ENCODE measurements around the gene FREM3. TPM values are rescaled to one million over a fixed set of nuclear protein-coding genes. Genes with fewer than 3 reads are reported as not detected.

The FREM3 gene
- total and polyA plus RNA-seq, 2 of the 8 experiments (the other 6 are each of a cell fraction or from before 2014, with no cell fraction given): 0.03 to 0.11 TPM

GRCh38 chr4:143609492-143609891 lies 91.0 kb downstream of the FREM3 start:
- no peak overlapping the region for H3K14ac ChIP-seq (ENCODE audit: insufficient read length)
- no peak overlapping the region for H4K91ac ChIP-seq (replicated peaks; ENCODE audit: insufficient read length, low read length)
- H3K79me1 ChIP-seq (ENCODE audit: low read depth, low read length): no peaks in the 10 kb centered on the region
- no peak overlapping the region for H4K5ac ChIP-seq (ENCODE audit: insufficient read length, low read depth, low read length)
- no peak overlapping the region for H2BK20ac ChIP-seq (ENCODE audit: low read length)
- no peaks in the 10 kb centered on the region for H3K36me3 ChIP-seq (ENCODE audit: control insufficient read depth in 2 of 4, insufficient read depth in 4 of 4, low read length in 3 of 4)
- H3K27me3 ChIP-seq (replicated peaks in 1 of 4; ENCODE audit: control insufficient read depth in 3 of 4, extremely low read depth in 1 of 4, insufficient read depth in 3 of 4, low read length in 3 of 4): no peaks in the 10 kb centered on the region
- DNase-seq (ENCODE audit: low read depth in 1 of 2, low spot score in 2 of 2) (no peak), FAIRE-seq (no peak)
- ChIA-PET POLR2A (ENCODE audit: partially characterized antibody) (no interaction called here), CTCF (ENCODE audit: partially characterized antibody) (no interaction called here)
- H3K56ac ChIP-seq (replicated peaks; ENCODE audit: insufficient read length, low read depth, low read length): no peak overlapping the region
- H3K23me2 ChIP-seq (ENCODE audit: low read depth, low read length): no peaks in the 10 kb centered on the region
- H4K20me1 ChIP-seq (replicated peaks in 1 of 2; ENCODE audit: control insufficient read depth in 1 of 2, insufficient read depth in 2 of 2, low read length in 2 of 2): no peaks in the 10 kb centered on the region
- no peak overlapping the region for H2BK120ac ChIP-seq (replicated peaks; ENCODE audit: low read depth, low read length)
- no peaks in the 10 kb centered on the region for H3K4me1 ChIP-seq (replicated peaks in 1 of 4; ENCODE audit: control insufficient read depth in 3 of 4, insufficient read depth in 4 of 4, low read length in 3 of 4)
- no peaks in the 10 kb centered on the region for H3K9me3 ChIP-seq (ENCODE audit: insufficient read depth in 2 of 2, low read depth in 1 of 2, low read length in 1 of 2)
- H4K8ac ChIP-seq (ENCODE audit: extremely low read depth, insufficient read depth, low read length): no peak overlapping the region
- H2BK5ac ChIP-seq (ENCODE audit: low read depth, low read length): no peak overlapping the region
- no peak overlapping the region for H3K18ac ChIP-seq (ENCODE audit: extremely low read depth, low read length)
- no peaks in the 10 kb centered on the region for H3K79me2 ChIP-seq (ENCODE audit: control insufficient read depth in 1 of 2, insufficient read depth in 2 of 2, low read length in 2 of 2)
- H3K4me3 ChIP-seq (ENCODE audit: extremely low read depth in 1 of 4, insufficient read depth in 2 of 4, low read depth in 3 of 4, low read length in 4 of 4): no peak overlapping the region
- 79% methylated on average over 4 of the region's 4 CpGs; no CpG with 5 or more reads in 1 of the 2 experiments for WGBS, 2 experiments (ENCODE audit: extremely low coverage in 1 of 2, insufficient coverage in 1 of 2, insufficient read length in 1 of 2, insufficient replicate concordance in 2 of 2, low coverage in 1 of 2, low lambda C conversion rate in 2 of 2, missing lambda C conversion rate in 1 of 2)
- no peak overlapping the region for H3K9ac ChIP-seq (replicated peaks in 1 of 4; ENCODE audit: extremely low read depth in 1 of 4, low read depth in 3 of 4, low read length in 3 of 4)
- no peak overlapping the region for H2BK12ac ChIP-seq (ENCODE audit: low read depth, low read length)
- H3K4ac ChIP-seq (replicated peaks; ENCODE audit: insufficient read length, low read depth, low read length): no peak overlapping the region
- no peak overlapping the region for H2AFZ ChIP-seq (ENCODE audit: low read length)
- no peak overlapping the region for H2BK15ac ChIP-seq (ENCODE audit: low read length)
- no peak overlapping the region for H3K23ac ChIP-seq (ENCODE audit: insufficient read length)
- H3K4me2 ChIP-seq (ENCODE audit: insufficient read depth in 1 of 2, low read depth in 2 of 2, low read length in 2 of 2): no peak overlapping the region
- H2AK5ac ChIP-seq (ENCODE audit: low read depth, low read length): no peak overlapping the region
- H3K27ac ChIP-seq (ENCODE audit: low read depth, low read length): no peak overlapping the region
- no peak for TF ChIP-seq YY1 (IDR thresholded peaks at IDR 0.05; ENCODE audit: low read depth, low read length)
- TF ChIP-seq EZH2 (IDR thresholded peaks at IDR 0.05; ENCODE audit: low read depth, low read length, severe bottlenecking): no peak
- no peak for TF ChIP-seq ZNF274 (IDR thresholded peaks at IDR 0.05; ENCODE audit: borderline replicate concordance, extremely low read depth, low read length)
- TF ChIP-seq TEAD4 (IDR thresholded peaks at IDR 0.05; ENCODE audit: low read depth, low read length): no peak
- no peak for TF ChIP-seq SIRT6 (IDR thresholded peaks at IDR 0.05; ENCODE audit: low read length)
- TF ChIP-seq HDAC6 (IDR thresholded peaks at IDR 0.05; ENCODE audit: low read depth, low read length): no peak
- TF ChIP-seq NANOG (IDR thresholded peaks at IDR 0.05; ENCODE audit: insufficient read depth, low read depth, low read length, poor library complexity, severe bottlenecking): no peak
- peak; percentile 76; the same call in 1 of the 2 replicates for TF ChIP-seq MAFK (IDR thresholded peaks at IDR 0.05; ENCODE audit: low read depth, low read length)
